NK-92 treated with Interleukin-12 subunit alpha and Interleukin-12 subunit beta, amount 100 ng/mL, for 24 hours (cell line): Measurements from ENCODE around the gene PTGER2.

Experiments used
- DNase-seq: peaks from one replicate; lab custom pipeline; 2025; lab: John Stamatoyannopoulos, UW

Gene PTGER2

DNA sequence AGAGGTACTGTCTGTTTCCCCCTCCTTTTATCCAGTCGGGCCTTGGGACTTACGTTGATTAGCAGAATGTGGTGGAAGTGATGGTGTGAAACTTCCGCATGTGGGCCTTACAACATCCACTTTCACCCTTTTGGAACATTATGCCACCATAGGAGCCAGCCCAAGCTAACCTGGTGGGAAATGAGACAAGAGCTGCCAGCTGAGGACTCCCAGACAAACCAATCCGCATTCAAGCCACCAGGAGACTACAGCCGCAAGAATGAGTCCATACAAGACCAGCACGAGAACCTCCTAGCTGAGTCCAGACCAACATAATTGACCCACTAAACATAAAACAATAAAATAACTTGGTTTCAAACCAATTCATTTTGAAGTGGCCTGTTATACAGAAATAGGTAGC lies 9.1 kb upstream of the PTGER2 start:
- no peak for DNase-seq

GRCh38 chr14:52307376-52307775 lies 6.7 kb upstream of the PTGER2 start:
- no peak for DNase-seq

GRCh38 chr14:52307905-52308304 lies 6.2 kb upstream of the PTGER2 start:
- DNase-seq: no peak

- DNase-seq: no peak
Observed at GRCh38 chr14:52310541-52310940, 3.6 kb upstream of the PTGER2 start.

DNA sequence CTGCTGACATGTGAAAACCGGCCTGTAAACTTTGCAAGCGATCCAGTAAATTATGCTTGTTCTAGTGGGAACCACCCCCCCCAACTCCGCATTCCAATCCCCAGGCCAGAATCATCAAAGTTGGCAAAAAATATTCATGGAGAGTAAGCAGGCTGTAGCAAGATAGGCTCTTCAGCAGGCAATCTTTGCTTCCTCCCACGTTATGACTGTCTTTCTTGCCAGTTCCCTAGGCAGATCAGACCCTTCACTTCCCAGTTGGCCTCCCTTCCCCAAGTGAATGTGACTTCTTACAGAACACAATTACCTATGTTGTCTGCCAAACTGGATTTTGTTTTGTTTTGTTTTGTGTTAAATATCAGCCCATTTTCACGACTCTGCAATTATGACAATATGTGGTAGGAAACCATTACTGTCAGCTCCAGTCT lies 1.2 kb upstream of the PTGER2 start:
- no peak for DNase-seq

GRCh38 chr14:52313462-52313861 lies 650 bp upstream of the PTGER2 start:
- DNase-seq: no peak

- DNase-seq: peak; percentile 61
Observed at GRCh38 chr14:52314595-52315354, 663 bp downstream of the PTGER2 start.

DNA sequence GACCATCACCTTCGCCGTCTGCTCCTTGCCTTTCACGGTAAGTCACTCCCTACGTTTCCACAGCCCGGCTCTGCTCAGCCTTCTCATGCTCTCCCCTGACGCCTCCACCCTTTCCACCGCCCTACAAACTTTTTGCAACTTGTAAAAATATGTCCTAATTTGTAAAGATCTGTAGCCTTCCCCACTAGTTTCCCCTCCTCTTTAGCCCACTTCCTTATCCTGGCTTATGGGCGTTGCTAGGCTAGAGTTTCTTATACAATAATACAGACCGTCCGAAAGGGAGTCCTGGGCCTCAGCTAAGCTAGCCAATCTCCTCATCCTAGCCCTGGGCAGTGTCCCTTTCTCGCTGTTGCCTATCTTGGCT lies 1.2 kb downstream of the PTGER2 start:
- peak; percentile 48 for DNase-seq

- DNase-seq: no peak
Observed at GRCh38 chr14:52318062-52318461, 4.0 kb downstream of the PTGER2 start.

GRCh38 chr14:52318826-52319645 lies 4.9 kb downstream of the PTGER2 start:
- peak; percentile 48 for DNase-seq

GRCh38 chr14:52319919-52320318 lies 5.8 kb downstream of the PTGER2 start:
- DNase-seq: no peak

GRCh38 chr14:52325126-52325525 lies 11.0 kb downstream of the PTGER2 start:
- DNase-seq: peak; percentile 43

DNA sequence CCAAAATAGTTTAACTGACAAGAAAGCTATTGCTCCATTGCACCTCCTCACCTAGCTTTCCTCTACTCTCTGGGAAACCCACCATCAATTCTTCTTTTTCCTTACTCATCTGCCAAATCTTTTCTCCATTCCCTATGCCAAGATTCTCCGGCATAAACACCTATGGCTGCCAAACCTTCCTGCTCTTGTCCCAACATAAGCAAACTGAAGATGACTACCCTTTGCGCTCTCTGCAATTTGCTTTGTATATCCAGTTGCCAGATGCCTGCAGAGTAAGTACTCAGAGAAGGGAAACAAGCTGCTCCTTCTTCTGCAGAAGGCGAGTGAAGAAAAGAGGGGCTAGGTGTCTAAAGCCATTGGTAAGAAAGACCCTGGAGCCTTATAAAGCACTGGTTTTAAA lies 11.5 kb downstream of the PTGER2 start:
- no peak for DNase-seq

DNA sequence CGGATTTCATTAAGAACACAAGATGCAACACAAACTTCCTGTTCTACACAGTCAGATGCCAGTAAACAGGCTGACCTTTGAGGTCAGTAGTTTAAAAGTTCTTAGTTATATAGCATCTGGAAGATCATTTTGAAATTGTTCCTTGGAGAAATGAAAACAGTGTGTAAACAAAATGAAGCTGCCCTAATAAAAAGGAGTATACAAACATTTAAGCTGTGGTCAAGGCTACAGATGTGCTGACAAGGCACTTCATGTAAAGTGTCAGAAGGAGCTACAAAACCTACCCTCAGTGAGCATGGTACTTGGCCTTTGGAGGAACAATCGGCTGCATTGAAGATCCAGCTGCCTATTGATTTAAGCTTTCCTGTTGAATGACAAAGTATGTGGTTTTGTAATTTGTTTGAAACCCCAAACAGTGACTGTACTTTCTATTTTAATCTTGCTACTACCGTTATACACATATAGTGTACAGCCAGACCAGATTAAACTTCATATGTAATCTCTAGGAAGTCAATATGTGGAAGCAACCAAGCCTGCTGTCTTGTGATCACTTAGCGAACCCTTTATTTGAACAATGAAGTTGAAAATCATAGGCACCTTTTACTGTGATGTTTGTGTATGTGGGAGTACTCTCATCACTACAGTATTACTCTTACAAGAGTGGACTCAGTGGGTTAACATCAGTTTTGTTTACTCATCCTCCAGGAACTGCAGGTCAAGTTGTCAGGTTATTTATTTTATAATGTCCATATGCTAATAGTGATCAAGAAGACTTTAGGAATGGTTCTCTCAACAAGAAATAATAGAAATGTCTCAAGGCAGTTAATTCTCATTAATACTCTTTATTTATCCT lies 13.5 kb downstream of the PTGER2 start:
- no peak for DNase-seq

- no peak for DNase-seq
Observed at GRCh38 chr14:52328276-52328675, 14.2 kb downstream of the PTGER2 start.

DNA sequence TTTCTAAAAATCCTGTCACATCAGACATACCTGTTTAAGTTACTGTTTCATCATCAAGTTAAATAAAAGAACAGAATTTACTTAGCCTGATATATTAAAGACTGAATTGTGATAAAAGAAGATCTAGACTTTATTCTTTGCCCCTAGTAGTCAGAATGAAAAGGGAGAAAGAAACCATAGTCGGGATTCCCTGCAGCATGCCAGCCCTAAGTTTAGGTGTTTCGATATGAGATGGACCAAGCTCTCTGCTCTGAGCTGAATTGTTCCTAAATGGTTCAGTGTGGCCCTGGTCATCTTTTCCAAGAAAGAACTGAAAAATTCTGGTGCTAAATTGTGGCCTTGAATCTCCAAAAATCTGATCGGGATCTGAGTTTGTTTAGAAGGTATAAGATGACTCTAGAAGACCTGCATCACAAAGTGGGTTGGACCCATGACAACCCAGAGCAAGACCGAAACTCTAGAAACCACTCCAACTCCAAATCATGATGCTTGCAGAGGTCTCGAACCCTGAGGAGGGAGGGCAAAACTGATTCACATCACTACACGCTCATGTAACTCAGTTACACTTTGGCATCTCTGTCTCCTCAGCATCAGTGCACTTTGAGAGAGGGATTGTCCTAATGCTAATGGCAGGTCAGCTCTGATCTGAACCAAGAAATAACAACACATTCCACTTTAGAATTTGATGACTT lies 15.7 kb downstream of the PTGER2 start:
- DNase-seq: no peak

GRCh38 chr14:52332269-52332668 lies 18.2 kb downstream of the PTGER2 start:
- DNase-seq: no peak

DNA sequence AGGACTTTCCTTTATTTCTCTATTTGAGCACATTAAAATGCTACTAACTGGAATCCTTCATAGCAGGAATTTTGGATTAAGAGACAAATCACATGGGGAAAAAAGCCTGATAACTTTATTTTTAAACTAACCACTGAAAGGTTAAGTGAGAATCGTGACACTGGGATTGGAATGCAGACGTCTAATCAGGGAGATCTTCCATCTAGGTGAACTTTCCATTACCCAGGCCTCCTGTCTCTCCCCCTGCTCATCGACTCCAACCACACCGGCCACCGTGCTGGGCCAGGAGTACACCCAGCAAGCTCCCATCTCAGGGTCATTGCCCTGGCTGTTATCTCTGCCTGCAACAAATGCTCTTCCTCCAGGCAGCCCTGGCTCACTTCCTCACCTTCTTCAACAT lies 19.0 kb downstream of the PTGER2 start:
- no peak for DNase-seq

GRCh38 chr14:52333823-52334657 lies 19.9 kb downstream of the PTGER2 start:
- DNase-seq: no peak

GRCh38 chr14:52336241-52336640 lies 22.1 kb downstream of the PTGER2 start:
- DNase-seq: no peak
